Prostate gland (tissue), 2 donors: ENCODE measurements around the gene SFMBT1.

ENCODE experiments used
- CTCF ChIP-seq, 4 experiments: fragments of 200-600 bp in 2 of 4; fragments of 450-650 bp in 2 of 4; sonication (generic) in 2 of 4; IDR thresholded peaks; 1 replicate in 3 of 4; 2 replicates in 1 of 4; pipeline ENCODE4 v1.5.1; 2016 to 2019; ENCODE audit warnings: antibody characterized with exemption in 4 of 4, mild to moderate bottlenecking in 2 of 4, moderate library complexity in 2 of 4
- POLR2A ChIP-seq: fragments of 450-650 bp; IDR thresholded peaks from one replicate; pipeline ENCODE4 v1.6.1; 2016; ENCODE audit warnings: antibody characterized with exemption, mild to moderate bottlenecking

- TF ChIP-seq CTCF (IDR thresholded peaks at IDR 0.05), result no peak
- TF ChIP-seq POLR2A, result no peak
These were observed 22.6 kb downstream of the SFMBT1 start for GRCh38 chr3:53023072-53023823.
